HepG2 (cell line): ENCODE measurements around the gene ATP6V0A1. TPM values are rescaled to one million over a fixed set of nuclear protein-coding genes. Genes with fewer than 3 reads are reported as not detected.

Source experiments
- CREM ChIP-seq, 2 experiments: sonication (generic) in 1 of 2; formaldehyde crosslinking in 1 of 2; IDR thresholded peaks; 2 replicates each; pipeline versions ENCODE4 v1.4.0 to v1.6.1; 2016 to 2020; ENCODE audit warnings: antibody characterized with exemption in 1 of 2, mild to moderate bottlenecking in 1 of 2, missing genetic modification reagents in 1 of 2
- EEA1 ChIP-seq: sonication (generic); formaldehyde crosslinking; IDR thresholded peaks from 2 replicates; pipeline ENCODE4 v1.5.1; 2020; ENCODE audit warnings: mild to moderate bottlenecking, missing genetic modification reagents, borderline replicate concordance
- FOXJ3 ChIP-seq: sonication (generic); formaldehyde crosslinking; IDR thresholded peaks from 2 replicates; pipeline ENCODE4 v1.4.0; 2020; ENCODE audit warnings: missing genetic modification reagents, mild to moderate bottlenecking, borderline replicate concordance
- HCFC1 ChIP-seq: fragments of 150-350 bp; IDR thresholded peaks from 2 replicates; pipeline ENCODE4 v1.6.1; 2014; ENCODE audit warnings: low read depth, low read length
- HDAC6 ChIP-seq: fragments of 200-600 bp; sonication (generic); IDR thresholded peaks from 2 replicates; pipeline ENCODE4 v1.7.0; 2017; ENCODE audit warnings: mild to moderate bottlenecking, antibody characterized with exemption, low read length, low read depth
- KDM2A ChIP-seq: sonication (generic); formaldehyde crosslinking; IDR thresholded peaks from 2 replicates; pipeline ENCODE4 v1.4.0; 2020; ENCODE audit warnings: low read depth, missing genetic modification reagents, borderline replicate concordance
- KDM5A ChIP-seq: fragments of 200-600 bp; sonication (generic); IDR thresholded peaks from 2 replicates; pipeline ENCODE4 v1.7.0; 2018; ENCODE audit warnings: antibody characterized with exemption, mild to moderate bottlenecking, low read length, borderline replicate concordance
- MTA1 ChIP-seq: sonication (generic); formaldehyde crosslinking; IDR thresholded peaks from 2 replicates; pipeline ENCODE4 v1.4.0; 2020; ENCODE audit warnings: missing genetic modification reagents, mild to moderate bottlenecking, borderline replicate concordance
- NBN ChIP-seq: fragments of 450-650 bp; conservative IDR thresholded peaks from 2 replicates; pipeline ENCODE4 v1.6.1; 2017
- NFKBIZ ChIP-seq: IDR thresholded peaks from 2 replicates; pipeline ENCODE4 v1.6.1; 2018; ENCODE audit warnings: missing genetic modification reagents, missing compliant biosample characterization
- PAX8 ChIP-seq: sonication (generic); formaldehyde crosslinking; IDR thresholded peaks from 2 replicates; pipeline ENCODE4 v1.8.0; 2022; ENCODE audit warnings: mild to moderate bottlenecking, missing genetic modification reagents, borderline replicate concordance
- POLR2AphosphoS5 ChIP-seq: IDR thresholded peaks from 2 replicates; pipeline ENCODE4 v1.6.1; 2012; ENCODE audit warnings: low read depth, low read length
- SCMH1 ChIP-seq: sonication (generic); formaldehyde crosslinking; IDR thresholded peaks from 2 replicates; pipeline ENCODE4 v1.9.0; 2021; ENCODE audit warnings: missing genetic modification reagents, mild to moderate bottlenecking, borderline replicate concordance
- SIN3A ChIP-seq: IDR thresholded peaks from 2 replicates; pipeline ENCODE4 v1.6.1; 2011; ENCODE audit warnings: low read depth, mild to moderate bottlenecking, control low read depth, low read length, borderline replicate concordance
- SMYD3 ChIP-seq: sonication (generic); formaldehyde crosslinking; IDR thresholded peaks from 2 replicates; pipeline ENCODE4 v1.8.1; 2023; ENCODE audit warnings: mild to moderate bottlenecking, missing genetic modification reagents
- ZBTB1 ChIP-seq: sonication (generic); formaldehyde crosslinking; IDR thresholded peaks from 2 replicates; pipeline ENCODE4 v1.4.0; 2020; ENCODE audit warnings: missing genetic modification reagents, borderline replicate concordance
- ZIK1 ChIP-seq: sonication (generic); formaldehyde crosslinking; IDR thresholded peaks from 2 replicates; pipeline ENCODE4 v1.5.0; 2020; ENCODE audit warnings: mild to moderate bottlenecking, low read depth, missing genetic modification reagents, borderline replicate concordance
- ZNF10 ChIP-seq: sonication (generic); formaldehyde crosslinking; IDR thresholded peaks from 2 replicates; pipeline ENCODE4 v1.4.0; 2020; ENCODE audit warnings: mild to moderate bottlenecking, low read depth, missing genetic modification reagents, borderline replicate concordance
- ZNF143 ChIP-seq: sonication (generic); formaldehyde crosslinking; IDR thresholded peaks from 2 replicates; pipeline ENCODE4 v1.4.0; 2020; ENCODE audit warnings: missing genetic modification reagents
- ZNF431 ChIP-seq: sonication (generic); formaldehyde crosslinking; IDR thresholded peaks from 2 replicates; pipeline ENCODE4 v1.9.0; 2022; ENCODE audit warnings: missing genetic modification reagents, low read depth, mild to moderate bottlenecking, borderline replicate concordance
- ZNF605 ChIP-seq: sonication (generic); formaldehyde crosslinking; IDR thresholded peaks from 2 replicates; pipeline ENCODE4 v1.8.0; 2022; ENCODE audit warnings: mild to moderate bottlenecking, missing genetic modification reagents
- ZNF615 ChIP-seq: sonication (generic); formaldehyde crosslinking; IDR thresholded peaks from 2 replicates; pipeline ENCODE4 v1.5.0; 2020; ENCODE audit warnings: mild to moderate bottlenecking, missing genetic modification reagents, borderline replicate concordance
- ZNF678 ChIP-seq: sonication (generic); formaldehyde crosslinking; IDR thresholded peaks from 2 replicates; pipeline ENCODE4 v1.4.0; 2020; ENCODE audit warnings: mild to moderate bottlenecking, missing genetic modification reagents
- ZNF703 ChIP-seq: sonication (generic); formaldehyde crosslinking; IDR thresholded peaks from 2 replicates; pipeline ENCODE4 v1.5.1; 2020; ENCODE audit warnings: missing genetic modification reagents, mild to moderate bottlenecking, moderate library complexity, borderline replicate concordance
- ZNF713 ChIP-seq: sonication (generic); formaldehyde crosslinking; IDR thresholded peaks from 2 replicates; pipeline ENCODE4 v1.4.0; 2020; ENCODE audit warnings: mild to moderate bottlenecking, missing genetic modification reagents
- polyA plus RNA-seq, 8 experiments: library from polyadenylated mRNA; depleted of rRNA in 3 of 8; stranded (reverse) in 7 of 8; unstranded in 1 of 8; fragments of >200 nt; fragmentation: Illumina TruSeq in 4 of 8; extraction: Trizol in 4 of 8; gene quantifications; 2 replicates each; pipeline versions ENCODE4 v1.2.1 to v1.2.3, GENCODE V29; 2011 to 2016; ENCODE audit warnings: low read depth in 4 of 8, missing spikeins in 1 of 8, mixed read lengths in 1 of 8; ENCODE audit not compliant: insufficient read depth in 1 of 8
- total RNA-seq, 5 experiments: library from RNA; depleted of rRNA; stranded (reverse); fragments of >200 nt; fragmentation: Illumina TruSeq; extraction: Trizol; gene quantifications; 2 replicates each; pipeline ENCODE4 v1.2.3, GENCODE V29; 2016; ENCODE audit warnings: low read depth in 1 of 5
- TF ChIP-seq, protein P1 (sequence below): sonication (generic); formaldehyde crosslinking; IDR thresholded peaks from 2 replicates; pipeline ENCODE4 v1.8.0; 2022; ENCODE audit warnings: mild to moderate bottlenecking, missing genetic modification reagents, moderate library complexity
- TF ChIP-seq, protein P2 (sequence below): IDR thresholded peaks from 2 replicates; pipeline ENCODE4 v1.4.0; 2020; ENCODE audit warnings: mild to moderate bottlenecking, missing genetic modification reagents

The ATP6V0A1 gene
- total and polyA plus RNA-seq, 2 of the 13 experiments (the other 11 are each of a cell fraction or from before 2014, with no cell fraction given), result 27.9 to 54.1 TPM

DNA sequence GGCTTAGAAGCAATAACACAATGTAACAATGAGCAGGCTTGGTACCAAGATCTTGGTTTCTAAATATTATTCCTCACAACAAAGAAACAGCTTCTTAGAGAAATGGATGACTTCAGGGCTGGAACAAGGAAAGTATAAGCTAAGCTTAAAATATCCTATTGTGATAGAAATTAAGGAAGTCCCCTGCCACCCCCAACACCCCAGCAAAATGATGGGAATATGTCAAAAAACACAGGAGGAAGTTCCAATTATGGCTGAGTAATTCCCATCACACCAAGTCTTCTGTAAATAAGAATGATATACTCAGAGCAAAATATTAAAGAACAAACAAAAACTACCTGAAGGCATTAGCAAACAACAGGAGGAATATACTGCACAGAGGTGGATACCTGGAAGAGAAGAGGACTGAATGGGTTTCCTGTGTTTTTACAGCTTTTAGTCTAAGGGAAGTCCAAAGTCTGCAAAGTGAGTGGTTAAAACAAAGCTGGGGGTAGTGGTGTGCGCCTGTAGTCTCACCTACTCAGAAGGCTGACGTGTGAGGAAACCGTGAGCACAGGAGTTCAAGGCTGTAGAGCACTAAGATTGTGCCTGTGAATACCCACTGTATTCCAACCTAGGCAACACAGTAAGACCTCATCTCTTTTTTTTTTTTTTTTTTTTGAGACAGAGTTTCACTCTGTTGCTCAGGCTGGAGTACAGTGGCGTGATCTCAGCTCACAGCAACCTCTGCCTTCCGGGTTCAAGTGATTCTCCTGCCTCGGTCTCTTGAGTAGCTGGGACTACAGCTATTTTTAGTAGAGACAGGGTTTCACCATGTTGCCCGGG, 17.1 kb upstream of the ATP6V0A1 start (continued):
- TF ChIP-seq NFKBIZ (CRISPR knock-in tag), result no peak
- 0 out of 2 replicates have a peak, but pooled peaks have one; percentile 34 for TF ChIP-seq KDM2A (CRISPR knock-in tag)
- TF ChIP-seq ZNF703 (CRISPR knock-in tag), result no peak
- TF ChIP-seq ZNF10, result no peak
- no peak for TF ChIP-seq SMYD3 (CRISPR knock-in tag)
- TF ChIP-seq PAX8 (CRISPR knock-in tag), result no peak
- TF ChIP-seq ZNF431 (CRISPR knock-in tag), result no peak
- TF ChIP-seq, protein P1, sequence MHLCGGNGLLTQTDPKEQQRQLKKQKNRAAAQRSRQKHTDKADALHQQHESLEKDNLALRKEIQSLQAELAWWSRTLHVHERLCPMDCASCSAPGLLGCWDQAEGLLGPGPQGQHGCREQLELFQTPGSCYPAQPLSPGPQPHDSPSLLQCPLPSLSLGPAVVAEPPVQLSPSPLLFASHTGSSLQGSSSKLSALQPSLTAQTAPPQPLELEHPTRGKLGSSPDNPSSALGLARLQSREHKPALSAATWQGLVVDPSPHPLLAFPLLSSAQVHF, result no peak
- TF ChIP-seq FOXJ3 (CRISPR knock-in tag), result no peak
- TF ChIP-seq EEA1, result no peak
- no peak for TF ChIP-seq SCMH1 (CRISPR knock-in tag)
- no peak for TF ChIP-seq HDAC6
- TF ChIP-seq CREM (IDR thresholded peaks at IDR 0.05), result peak; percentile 29; the same call in 1 of the 2 replicates
- TF ChIP-seq CREM (CRISPR knock-in tag; IDR thresholded peaks at IDR 0.05), result no peak
- TF ChIP-seq NBN, result no peak
- TF ChIP-seq ZNF678 (CRISPR knock-in tag), result no peak
- no peak for TF ChIP-seq SIN3A
- TF ChIP-seq POLR2AphosphoS5, result no peak
- TF ChIP-seq MTA1 (CRISPR knock-in tag), result no peak
- no peak; the same call in 1 of the 2 replicates for TF ChIP-seq ZNF615 (CRISPR knock-in tag)
- no peak for TF ChIP-seq KDM5A
- no peak for TF ChIP-seq ZNF713 (CRISPR knock-in tag)
- TF ChIP-seq ZBTB1 (CRISPR knock-in tag), result no peak
- TF ChIP-seq HCFC1, result no peak
- TF ChIP-seq, protein P2, sequence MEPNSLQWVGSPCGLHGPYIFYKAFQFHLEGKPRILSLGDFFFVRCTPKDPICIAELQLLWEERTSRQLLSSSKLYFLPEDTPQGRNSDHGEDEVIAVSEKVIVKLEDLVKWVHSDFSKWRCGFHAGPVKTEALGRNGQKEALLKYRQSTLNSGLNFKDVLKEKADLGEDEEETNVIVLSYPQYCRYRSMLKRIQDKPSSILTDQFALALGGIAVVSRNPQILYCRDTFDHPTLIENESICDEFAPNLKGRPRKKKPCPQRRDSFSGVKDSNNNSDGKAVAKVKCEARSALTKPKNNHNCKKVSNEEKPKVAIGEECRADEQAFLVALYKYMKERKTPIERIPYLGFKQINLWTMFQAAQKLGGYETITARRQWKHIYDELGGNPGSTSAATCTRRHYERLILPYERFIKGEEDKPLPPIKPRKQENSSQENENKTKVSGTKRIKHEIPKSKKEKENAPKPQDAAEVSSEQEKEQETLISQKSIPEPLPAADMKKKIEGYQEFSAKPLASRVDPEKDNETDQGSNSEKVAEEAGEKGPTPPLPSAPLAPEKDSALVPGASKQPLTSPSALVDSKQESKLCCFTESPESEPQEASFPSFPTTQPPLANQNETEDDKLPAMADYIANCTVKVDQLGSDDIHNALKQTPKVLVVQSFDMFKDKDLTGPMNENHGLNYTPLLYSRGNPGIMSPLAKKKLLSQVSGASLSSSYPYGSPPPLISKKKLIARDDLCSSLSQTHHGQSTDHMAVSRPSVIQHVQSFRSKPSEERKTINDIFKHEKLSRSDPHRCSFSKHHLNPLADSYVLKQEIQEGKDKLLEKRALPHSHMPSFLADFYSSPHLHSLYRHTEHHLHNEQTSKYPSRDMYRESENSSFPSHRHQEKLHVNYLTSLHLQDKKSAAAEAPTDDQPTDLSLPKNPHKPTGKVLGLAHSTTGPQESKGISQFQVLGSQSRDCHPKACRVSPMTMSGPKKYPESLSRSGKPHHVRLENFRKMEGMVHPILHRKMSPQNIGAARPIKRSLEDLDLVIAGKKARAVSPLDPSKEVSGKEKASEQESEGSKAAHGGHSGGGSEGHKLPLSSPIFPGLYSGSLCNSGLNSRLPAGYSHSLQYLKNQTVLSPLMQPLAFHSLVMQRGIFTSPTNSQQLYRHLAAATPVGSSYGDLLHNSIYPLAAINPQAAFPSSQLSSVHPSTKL (CRISPR knock-in tag), result peak; percentile 84
- no peak for TF ChIP-seq ZIK1 (CRISPR knock-in tag)
- no peak for TF ChIP-seq ZNF143 (CRISPR knock-in tag)
- no peak for TF ChIP-seq ZNF605 (CRISPR knock-in tag)
